ENCODE measurements around the gene MALT1.

DNA sequence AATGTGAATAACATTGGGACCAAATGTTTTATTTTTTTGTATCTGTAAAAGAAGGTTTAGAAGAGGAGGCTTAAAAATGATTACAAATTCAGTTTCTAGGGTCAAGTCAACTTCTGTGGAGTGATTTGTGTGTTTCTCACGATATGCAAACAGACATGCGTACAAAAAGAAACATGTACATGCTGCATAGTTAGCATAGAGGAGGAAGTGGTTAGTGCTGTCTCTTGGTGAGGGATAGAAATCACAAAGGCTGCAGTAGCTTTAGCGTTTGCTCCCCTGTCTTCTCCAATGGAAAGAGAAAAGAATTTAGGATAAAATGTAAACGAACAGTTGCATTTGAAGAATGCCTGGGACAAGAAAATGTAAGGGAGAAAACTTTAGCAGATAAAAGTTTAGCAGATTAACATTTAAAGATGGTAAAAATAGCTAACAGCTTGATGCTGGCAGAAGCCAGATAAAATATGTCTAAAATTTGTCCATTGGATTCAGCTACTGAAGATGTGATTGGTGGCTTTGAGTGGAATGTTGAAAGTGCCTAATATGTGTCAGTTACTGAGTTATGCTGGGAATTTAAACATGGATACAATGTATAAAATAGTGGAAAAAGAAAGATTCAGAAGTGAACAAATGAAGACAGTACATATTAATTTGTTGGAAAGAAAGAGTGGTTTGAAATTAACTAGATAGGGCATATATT, 44.9 kb downstream of the MALT1 start:
- TF ChIP-seq, protein P1, sequence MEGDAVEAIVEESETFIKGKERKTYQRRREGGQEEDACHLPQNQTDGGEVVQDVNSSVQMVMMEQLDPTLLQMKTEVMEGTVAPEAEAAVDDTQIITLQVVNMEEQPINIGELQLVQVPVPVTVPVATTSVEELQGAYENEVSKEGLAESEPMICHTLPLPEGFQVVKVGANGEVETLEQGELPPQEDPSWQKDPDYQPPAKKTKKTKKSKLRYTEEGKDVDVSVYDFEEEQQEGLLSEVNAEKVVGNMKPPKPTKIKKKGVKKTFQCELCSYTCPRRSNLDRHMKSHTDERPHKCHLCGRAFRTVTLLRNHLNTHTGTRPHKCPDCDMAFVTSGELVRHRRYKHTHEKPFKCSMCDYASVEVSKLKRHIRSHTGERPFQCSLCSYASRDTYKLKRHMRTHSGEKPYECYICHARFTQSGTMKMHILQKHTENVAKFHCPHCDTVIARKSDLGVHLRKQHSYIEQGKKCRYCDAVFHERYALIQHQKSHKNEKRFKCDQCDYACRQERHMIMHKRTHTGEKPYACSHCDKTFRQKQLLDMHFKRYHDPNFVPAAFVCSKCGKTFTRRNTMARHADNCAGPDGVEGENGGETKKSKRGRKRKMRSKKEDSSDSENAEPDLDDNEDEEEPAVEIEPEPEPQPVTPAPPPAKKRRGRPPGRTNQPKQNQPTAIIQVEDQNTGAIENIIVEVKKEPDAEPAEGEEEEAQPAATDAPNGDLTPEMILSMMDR (conservative IDR thresholded peaks at IDR 0.05): no peak
- TF ChIP-seq EZH2 (IDR thresholded peaks at IDR 0.05; ENCODE audit: low read depth): no peak
